Measurements from ENCODE around the gene C11orf42.

Gene C11orf42

GRCh38 chr11:6253197-6253596 is 47.8 kb downstream of the C11orf42 start:
- DNase-seq (ENCODE audit: low read depth in 2 of 2), result no peak

- no peak for DNase-seq (ENCODE audit: low read depth in 2 of 2)
Observed at GRCh38 chr11:6258141-6258540, 52.8 kb downstream of the C11orf42 start.

DNA sequence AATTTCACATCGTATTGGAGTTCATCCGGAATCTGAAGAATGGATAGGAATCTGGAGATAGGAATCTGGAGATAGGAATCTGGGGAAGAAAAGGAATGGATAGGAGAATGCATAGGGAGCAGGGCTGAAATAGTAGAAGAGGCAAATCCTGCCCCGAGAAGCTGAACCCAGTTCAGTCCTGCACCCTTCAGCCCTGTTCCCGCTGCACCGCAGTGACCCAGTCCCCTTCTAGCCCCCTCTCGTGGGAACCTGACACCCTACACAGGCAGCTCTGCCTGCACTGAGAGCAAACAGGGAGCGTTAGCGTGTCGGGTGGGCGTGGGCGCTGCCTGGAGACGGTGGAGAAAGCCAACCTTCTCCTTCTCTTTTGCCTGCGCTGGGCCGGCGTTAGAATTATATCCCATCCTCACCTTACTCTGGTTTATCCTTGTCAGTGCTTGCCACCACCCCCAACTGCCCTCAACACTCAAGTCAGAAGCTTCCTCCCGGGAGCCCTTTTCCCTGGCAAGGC is 53.3 kb downstream of the C11orf42 start:
- no peak for DNase-seq (ENCODE audit: low read depth in 2 of 2)

GRCh38 chr11:6260207-6260726 is 54.9 kb downstream of the C11orf42 start:
- DNase-seq (ENCODE audit: low read depth in 2 of 2), result no peak
